ENCODE results near the gene GRAP2. TPM values are rescaled to one million over a fixed set of nuclear protein-coding genes. Genes with fewer than 3 reads are reported as not detected.

GRAP2 gene
- total RNA-seq, 1 experiment from 2014 or later, result 0.54 TPM

GRCh38 chr22:39910876-39911613, 10.2 kb downstream of the GRAP2 start:
- intact Hi-C loops (cut with micrococcal nuclease; ENCODE audit: unreplicated experiment) (no loop called here), in situ Hi-C loops (cut with HindIII; ENCODE audit: low pct_unique_long_range_greater_than_20kb, low sequenced_read_pairs) (no loop called here)
- Histone ChIP-seq H3K27me3 (ENCODE audit: control insufficient read depth, insufficient read depth, low read length) (peaks cover 3% of the 10 kb centered on the region; the same call in 1 of the 2 replicates), H3K4me1 (ENCODE audit: control insufficient read depth, insufficient read depth, low read length) (no peaks in the 10 kb centered on the region), H3K36me3 (ENCODE audit: control insufficient read depth, insufficient read depth, low read length) (no peaks in the 10 kb centered on the region), H3K4me3 (ENCODE audit: low read depth in 2 of 2, low read length in 2 of 2) (no peak overlapping the region), H3K27ac (ENCODE audit: low read length) (no peak overlapping the region), H3K9me3 (ENCODE audit: control insufficient read depth, insufficient read depth, low read depth, low read length) (no peaks in the 10 kb centered on the region)
- POLR2A ChIA-PET, result no interaction called here
- ATAC-seq (no peak), DNase-seq (ENCODE audit: low read depth, low spot score) (no peak)
- BruUV-seq (replicated peaks), result no TSS peak
- CTCF ChIA-PET, result no interaction called here
- no peak for TF ChIP-seq CTCF (IDR thresholded peaks at IDR 0.05)
- no peak for TF ChIP-seq REST (IDR thresholded peaks at IDR 0.05; ENCODE audit: insufficient read depth in 1 of 2, low read depth in 2 of 2, low read length in 1 of 2)
- TF ChIP-seq TCF7L2 (IDR thresholded peaks at IDR 0.05; ENCODE audit: low read depth, low read length), result no peak
- no peak for TF ChIP-seq POLR2AphosphoS5 (IDR thresholded peaks at IDR 0.05; ENCODE audit: low read depth, low read length)
- TF ChIP-seq SIN3A (IDR thresholded peaks at IDR 0.05; ENCODE audit: borderline replicate concordance, insufficient read depth, low read depth, low read length), result no peak

- no peak for ATAC-seq
- H3K9me3 ChIP-seq (ENCODE audit: control insufficient read depth, insufficient read depth, low read depth, low read length), result no peaks in the 10 kb centered on the region
- ChIA-PET CTCF (no interaction called here), POLR2A (no interaction called here)
- BruUV-seq (replicated peaks), result no TSS peak
- H3K4me3 ChIP-seq (ENCODE audit: low read depth in 2 of 2, low read length in 2 of 2), result no peak overlapping the region
- H3K36me3 ChIP-seq (ENCODE audit: control insufficient read depth, insufficient read depth, low read length), result no peaks in the 10 kb centered on the region
- H3K27ac ChIP-seq (ENCODE audit: low read length), result no peak overlapping the region
- in situ Hi-C loops (cut with HindIII; ENCODE audit: low pct_unique_long_range_greater_than_20kb, low sequenced_read_pairs) (no loop called here), intact Hi-C loops (cut with micrococcal nuclease; ENCODE audit: unreplicated experiment) (no loop called here)
- no peaks in the 10 kb centered on the region for H3K4me1 ChIP-seq (ENCODE audit: control insufficient read depth, insufficient read depth, low read length)
- TF ChIP-seq CTCF (IDR thresholded peaks at IDR 0.05), result no peak
- no peak for TF ChIP-seq POLR2AphosphoS5 (IDR thresholded peaks at IDR 0.05; ENCODE audit: low read depth, low read length)
- TF ChIP-seq REST (IDR thresholded peaks at IDR 0.05; ENCODE audit: insufficient read depth in 1 of 2, low read depth in 2 of 2, low read length in 1 of 2), result no peak
- TF ChIP-seq TCF7L2 (IDR thresholded peaks at IDR 0.05; ENCODE audit: low read depth, low read length), result no peak
- TF ChIP-seq SIN3A (IDR thresholded peaks at IDR 0.05; ENCODE audit: borderline replicate concordance, insufficient read depth, low read depth, low read length), result no peak
- H3K27me3 ChIP-seq (ENCODE audit: control insufficient read depth, insufficient read depth, low read length), result peaks cover 3% of the 10 kb centered on the region; the same call in 1 of the 2 replicates
- no peak for DNase-seq (ENCODE audit: low read depth, low spot score)
Measured at GRCh38 chr22:39913321-39913720, 12.4 kb downstream of the GRAP2 start.

Data from Panc1 (cell line).